Measurements from ENCODE around the gene IL15.
"Not testable (repeated sequence)": the region's sequence is repeated elsewhere in the genome, so short reads cannot be mapped to it uniquely, and the experiment has no call there.

GRCh38 chr4:141691247-141691646 lies 54.9 kb downstream of the IL15 start:
- not testable (repeated sequence) for TF ChIP-seq CTCF, POLR2A, POLR2AphosphoS5, EP300 (IDR thresholded peaks at IDR 0.05)

Measured in suprapubic skin (tissue), 4 donors.